ENCODE measurements around the gene RNF180.
A peak's percentile ranks its signal among the peaks of the same experiment; 100 is the strongest.
"Not testable (repeated sequence)": the region's sequence is repeated elsewhere in the genome, so short reads cannot be mapped to it uniquely, and the experiment has no call there.

Gene RNF180

DNA sequence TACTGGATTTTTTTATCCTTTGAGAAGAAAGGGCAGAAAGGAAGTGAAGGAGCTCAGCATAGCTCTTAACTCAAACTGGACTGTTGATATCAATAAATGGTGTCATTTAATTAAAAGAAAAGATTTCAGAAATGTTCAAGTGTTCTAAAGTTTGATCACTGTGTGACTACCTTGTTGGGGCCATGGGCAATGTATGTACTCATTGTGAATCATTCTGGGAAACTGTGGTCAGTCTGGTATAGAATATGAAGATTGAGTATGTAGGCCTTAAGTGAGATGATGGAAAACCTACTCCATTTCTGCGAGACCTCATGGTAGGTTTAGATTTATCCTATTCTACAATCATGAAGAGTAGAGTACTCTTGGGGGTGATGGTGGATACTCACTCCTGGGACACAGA is 175.7 kb downstream of the RNF180 start:
- DNase-seq (ENCODE audit: insufficient read length, low spot score) (no peak), FAIRE-seq (no peak)

DNA sequence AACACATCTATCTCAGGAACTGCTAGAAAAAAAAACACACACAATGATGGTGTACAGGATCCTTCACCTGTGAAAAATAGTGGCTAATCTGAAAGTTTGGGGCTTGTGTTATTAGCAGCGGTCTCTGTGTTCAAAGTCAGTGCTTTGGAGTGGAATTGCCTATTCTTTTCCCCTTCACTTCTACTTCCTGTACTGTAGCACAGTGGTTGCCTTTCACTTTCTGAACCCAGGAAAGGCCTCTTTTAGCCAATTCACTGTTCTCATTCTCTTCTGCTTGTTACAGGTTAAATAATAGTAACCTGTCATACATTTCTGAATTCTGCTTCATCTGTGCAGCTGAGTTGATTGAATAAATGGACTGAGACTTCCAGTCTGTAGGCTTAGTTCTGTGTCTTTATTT is 178.9 kb downstream of the RNF180 start:
- no peak for FAIRE-seq
- DNase-seq (ENCODE audit: insufficient read length, low spot score): no peak

DNA sequence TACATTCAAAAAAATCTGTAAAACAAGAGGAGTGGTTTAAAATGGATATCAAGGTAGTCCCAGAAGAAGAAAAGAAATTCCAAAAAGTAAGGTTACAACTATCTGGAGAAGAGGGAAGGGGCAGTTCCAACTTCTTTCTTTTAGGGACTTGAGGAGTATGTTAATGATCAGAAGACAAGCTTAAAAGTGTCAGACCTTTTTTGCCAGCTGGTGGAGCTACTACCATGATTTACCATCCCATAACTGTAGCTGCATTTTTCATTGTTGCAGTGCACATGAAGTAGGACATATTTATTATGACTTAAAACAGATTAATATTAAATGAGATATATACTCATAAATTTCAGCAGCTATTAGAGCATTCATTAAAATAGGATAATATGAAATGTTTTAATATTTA is 181.7 kb downstream of the RNF180 start:
- no peak for FAIRE-seq
- DNase-seq (ENCODE audit: insufficient read length, low spot score): no peak

DNA sequence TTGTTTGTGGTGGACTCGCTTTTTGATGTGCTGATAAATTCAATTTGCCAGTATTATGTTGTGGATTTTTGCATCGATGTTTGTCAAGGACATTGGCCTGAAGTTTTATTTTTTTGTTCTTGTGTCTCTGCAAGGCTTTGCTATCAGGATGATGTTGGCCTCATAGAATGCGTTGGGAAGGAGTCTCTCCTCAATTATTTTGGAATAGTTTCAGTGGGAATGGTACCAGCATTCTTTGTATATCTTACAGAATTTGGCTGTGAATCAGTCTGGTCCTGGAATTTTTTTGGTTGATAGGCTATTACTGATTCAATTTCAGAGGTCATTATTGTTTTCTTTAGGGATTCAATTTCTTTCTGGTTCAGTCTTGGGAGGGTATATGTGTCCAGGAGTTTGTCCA is 198.8 kb downstream of the RNF180 start:
- no peak for FAIRE-seq
- DNase-seq (ENCODE audit: insufficient read length, low spot score): no peak

DNA sequence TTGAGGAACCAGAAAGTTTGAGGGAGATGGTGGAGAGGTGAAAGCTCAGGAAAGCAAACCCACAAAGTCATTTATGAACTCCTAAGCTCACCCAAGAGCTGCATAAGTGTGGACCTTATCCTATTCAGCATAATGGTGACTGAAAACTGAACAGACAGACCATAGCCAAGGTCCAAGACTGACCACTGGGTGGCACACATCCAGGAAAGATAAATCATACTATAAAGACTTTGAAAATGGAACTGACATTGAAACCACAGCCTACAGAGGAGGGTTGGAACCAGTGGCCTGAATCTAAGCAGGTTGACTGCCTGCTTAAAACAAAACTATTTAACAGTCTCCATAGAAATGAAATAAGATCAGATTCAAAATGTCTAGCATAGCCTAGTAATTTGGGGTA is 219.1 kb downstream of the RNF180 start:
- no peak for FAIRE-seq
- peak; percentile 4 for DNase-seq (ENCODE audit: insufficient read length, low spot score)

DNA sequence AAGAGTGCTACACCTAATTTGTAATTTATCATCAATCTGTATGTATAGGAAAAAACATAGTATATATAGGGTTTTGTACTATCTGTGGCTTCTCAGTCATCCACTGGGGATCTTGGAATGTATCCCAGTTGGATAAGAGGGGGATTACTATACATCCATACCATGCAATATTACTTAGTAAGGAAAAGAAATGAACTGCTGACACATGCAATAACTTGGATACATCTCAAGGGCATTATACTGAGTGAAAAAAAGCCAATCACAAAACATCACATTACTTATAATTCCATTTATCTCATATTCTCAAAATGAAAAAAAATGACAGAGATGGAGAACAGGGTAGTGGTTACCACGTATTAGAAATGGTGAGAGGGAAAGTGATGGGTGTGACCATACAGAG is 231.9 kb downstream of the RNF180 start:
- DNase-seq (ENCODE audit: insufficient read length, low spot score) (no peak), FAIRE-seq (no peak)

DNA sequence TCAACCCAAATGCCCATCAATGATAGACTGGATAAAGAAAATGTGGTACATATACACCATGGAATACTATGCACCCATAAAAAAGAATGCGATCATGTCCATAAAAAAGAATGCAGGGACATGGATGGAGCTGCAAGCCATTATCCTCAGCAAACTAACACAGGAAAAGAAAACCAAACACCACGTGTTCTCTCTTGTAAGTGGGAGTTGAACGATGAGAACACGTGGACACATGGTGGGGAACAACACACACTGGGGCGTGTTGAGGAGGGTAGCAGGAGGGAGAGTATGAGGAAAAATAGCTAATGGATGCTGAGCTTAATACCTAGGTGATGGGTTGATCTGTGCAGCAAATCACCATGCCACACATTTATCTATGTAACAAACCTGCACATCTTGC is 233.1 kb downstream of the RNF180 start:
- DNase-seq (ENCODE audit: insufficient read length, low spot score); FAIRE-seq: not testable (repeated sequence)

DNA sequence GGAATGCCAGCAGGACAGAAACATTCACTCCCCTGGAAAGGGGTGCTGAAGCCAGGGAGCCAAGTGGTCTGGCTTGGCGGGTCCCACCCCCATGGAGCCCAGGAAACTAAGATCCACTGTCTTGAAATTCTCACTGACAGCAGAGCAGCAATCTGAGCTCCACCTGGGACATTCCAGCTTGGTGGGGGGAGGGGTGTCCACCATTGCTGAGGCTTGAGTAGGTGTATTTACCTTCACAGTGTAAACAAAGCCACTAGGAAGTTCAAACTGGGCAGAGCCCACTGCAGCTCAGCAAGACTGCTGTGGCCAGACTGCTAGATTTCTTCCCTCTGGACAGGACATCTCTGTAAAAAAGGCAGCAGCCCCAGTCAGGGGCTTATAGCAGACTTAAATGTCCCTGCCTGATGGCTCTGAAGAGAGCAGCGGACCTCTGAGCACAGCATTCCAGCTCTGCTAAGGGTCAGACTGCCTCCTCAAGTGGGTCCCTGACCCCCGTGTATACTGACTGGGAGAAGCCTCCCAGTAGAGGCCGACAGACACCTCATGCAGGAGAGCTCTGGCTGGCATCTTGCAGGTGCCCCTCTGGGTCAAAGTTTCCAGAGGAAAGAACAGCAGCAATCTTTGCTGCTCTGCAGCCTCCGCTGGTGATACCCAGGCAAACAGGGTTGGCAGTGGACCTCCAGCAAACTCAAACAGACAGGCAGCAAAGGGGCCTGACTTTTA is 241.6 kb downstream of the RNF180 start:
- FAIRE-seq; DNase-seq (ENCODE audit: insufficient read length, low spot score): not testable (repeated sequence)

DNA sequence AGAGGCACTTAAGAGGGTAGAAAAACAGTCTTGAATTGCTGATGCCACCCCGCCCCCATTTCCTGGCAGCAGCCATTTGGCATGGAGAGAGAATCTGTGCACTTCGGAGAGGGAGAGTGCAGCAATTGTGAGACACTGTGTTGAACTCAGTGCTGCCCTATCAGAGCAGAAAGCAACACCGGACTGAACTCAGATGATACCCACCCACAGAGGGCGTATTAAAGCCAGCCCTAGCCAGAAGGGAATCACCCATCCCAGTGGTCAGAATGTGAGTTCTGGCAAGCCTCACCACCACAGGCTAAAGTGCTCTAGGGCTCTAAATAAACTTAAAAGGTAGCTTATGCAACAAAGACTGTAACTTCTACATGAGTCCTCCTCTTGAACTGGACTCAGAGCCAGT is 251.7 kb downstream of the RNF180 start:
- FAIRE-seq (no peak), DNase-seq (ENCODE audit: insufficient read length, low spot score) (no peak)

DNA sequence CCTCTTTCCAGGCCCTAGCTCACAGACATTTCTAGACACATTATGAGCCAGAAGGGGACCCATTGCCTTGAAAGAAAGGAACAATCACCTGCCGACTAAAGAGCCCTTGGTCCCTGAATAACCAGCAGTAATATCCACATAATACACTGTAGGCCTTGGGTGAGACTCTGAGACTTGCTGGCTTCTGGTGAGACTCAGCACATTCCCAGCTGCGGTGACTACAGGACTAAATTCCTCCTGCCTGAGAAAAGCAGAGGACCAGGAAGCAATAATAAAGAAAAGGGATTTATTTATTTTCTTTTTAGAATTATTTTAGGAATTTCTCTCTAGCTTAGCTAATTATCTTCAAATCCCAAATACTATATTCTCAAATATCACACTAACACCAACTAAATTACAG is 252.4 kb downstream of the RNF180 start:
- FAIRE-seq (no peak), DNase-seq (ENCODE audit: insufficient read length, low spot score) (no peak)

Measured in HTR-8/SVneo (cell line).